Ectodermal cell (in vitro differentiated cells): ENCODE data around the gene RORB. TPM values are rescaled to one million over a fixed set of nuclear protein-coding genes. Genes with fewer than 3 reads are reported as not detected.

ENCODE experiments used
- H3K27ac ChIP-seq: 2 replicates; pipeline ENCODE4 v1.7.0; 2013; ENCODE audit warnings: mild to moderate bottlenecking, low read depth, low read length; ENCODE audit not compliant: insufficient read depth, poor library complexity, severe bottlenecking
- H3K27me3 ChIP-seq: 2 replicates; pipeline ENCODE4 v1.7.0; 2013; ENCODE audit warnings: mild to moderate bottlenecking, low read length; ENCODE audit not compliant: insufficient read depth, control insufficient read depth, poor library complexity, severe bottlenecking
- H3K36me3 ChIP-seq: one replicate; pipeline ENCODE4 v1.7.0; 2013; ENCODE audit warnings: low read length; ENCODE audit not compliant: control insufficient read depth, insufficient read depth
- H3K4me1 ChIP-seq: one replicate; pipeline ENCODE4 v1.7.0; 2013; ENCODE audit warnings: low read length; ENCODE audit not compliant: control insufficient read depth, insufficient read depth
- H3K4me3 ChIP-seq: 2 replicates; pipeline ENCODE4 v1.7.0; 2013; ENCODE audit warnings: low read depth, low read length, control low read depth; ENCODE audit not compliant: insufficient read depth
- H3K9me3 ChIP-seq: 2 replicates; pipeline ENCODE4 v1.7.0; 2013; ENCODE audit warnings: mild to moderate bottlenecking, low read length, moderate library complexity; ENCODE audit not compliant: control insufficient read depth
- WGBS, 2 experiments: methylation state at CpG; one replicate each; pipeline ENCODE4 v1.1.7; 2013; ENCODE audit warnings: missing lambda C conversion rate in 2 of 2; 5-methylcytosine and 5-hydroxymethylcytosine counted together
- polyA plus RNA-seq, 4 experiments: library from polyadenylated mRNA; stranded (reverse); fragments of 50-300 nt; gene quantifications; one replicate each; pipeline ENCODE4 v1.2.3, GENCODE V29; 2013

Gene RORB
- 1.3 TPM for polyA plus RNA-seq (2013, experiment 1 of 4)
- 1.3 TPM for polyA plus RNA-seq (2013, experiment 2 of 4)
- 1.2 TPM for polyA plus RNA-seq (2013, experiment 3 of 4)
- 1.1 TPM for polyA plus RNA-seq (2013, experiment 4 of 4)

DNA sequence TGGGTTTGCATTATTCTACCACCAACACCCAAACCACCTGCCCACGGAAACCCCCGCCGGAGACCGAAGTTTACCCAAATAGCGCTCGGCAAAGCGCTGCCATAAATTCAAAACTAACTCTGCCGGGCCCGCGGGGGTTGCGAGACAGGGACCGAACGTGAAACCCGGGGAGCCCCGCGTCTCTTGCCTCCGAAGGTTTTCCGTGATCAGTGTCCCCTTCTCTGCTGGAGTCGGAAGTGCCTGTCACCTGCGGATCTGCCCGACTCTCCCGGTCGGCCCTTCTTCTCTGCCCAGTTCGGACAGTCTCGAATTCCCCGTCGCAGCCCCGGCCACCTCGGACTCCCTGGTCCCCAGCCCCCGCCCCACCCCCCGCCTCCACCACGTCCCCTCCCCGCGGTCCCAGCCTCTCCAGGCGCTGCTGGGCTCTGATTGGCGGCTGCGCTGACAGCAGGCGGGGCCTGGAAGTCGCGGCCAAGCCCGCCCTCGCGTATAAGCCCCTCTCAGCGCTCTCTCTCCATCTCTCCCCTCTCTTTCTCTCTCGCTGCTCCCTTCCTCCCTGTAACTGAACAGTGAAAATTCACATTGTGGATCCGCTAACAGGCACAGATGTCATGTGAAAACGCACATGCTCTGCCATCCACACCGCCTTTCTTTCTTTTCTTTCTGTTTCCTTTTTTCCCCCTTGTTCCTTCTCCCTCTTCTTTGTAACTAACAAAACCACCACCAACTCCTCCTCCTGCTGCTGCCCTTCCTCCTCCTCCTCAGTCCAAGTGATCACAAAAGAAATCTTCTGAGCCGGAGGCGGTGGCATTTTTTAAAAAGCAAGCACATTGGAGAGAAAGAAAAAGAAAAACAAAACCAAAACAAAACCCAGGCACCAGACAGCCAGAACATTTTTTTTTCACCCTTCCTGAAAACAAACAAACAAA, at the start of gene RORB:
RORB (plus strand) TSS at position 517 of the 929 bp plus-strand sequence. CDS start 642 bp downstream, outside the sequence.
- WGBS, 2 experiments = 0% methylated on average over 48 to 49 of the region's 50 CpGs
- Histone ChIP-seq H3K4me1 (peaks cover 21% of the 10 kb centered on the region), H3K27ac (no peak within 1 kb of the TSS), H3K27me3 (peaks cover 64% of the 10 kb centered on the region), H3K4me3 (peak within 1 kb of the TSS; percentile 57), H3K36me3 (no peaks in the 10 kb centered on the region), H3K9me3 (no peaks in the 10 kb centered on the region)

DNA sequence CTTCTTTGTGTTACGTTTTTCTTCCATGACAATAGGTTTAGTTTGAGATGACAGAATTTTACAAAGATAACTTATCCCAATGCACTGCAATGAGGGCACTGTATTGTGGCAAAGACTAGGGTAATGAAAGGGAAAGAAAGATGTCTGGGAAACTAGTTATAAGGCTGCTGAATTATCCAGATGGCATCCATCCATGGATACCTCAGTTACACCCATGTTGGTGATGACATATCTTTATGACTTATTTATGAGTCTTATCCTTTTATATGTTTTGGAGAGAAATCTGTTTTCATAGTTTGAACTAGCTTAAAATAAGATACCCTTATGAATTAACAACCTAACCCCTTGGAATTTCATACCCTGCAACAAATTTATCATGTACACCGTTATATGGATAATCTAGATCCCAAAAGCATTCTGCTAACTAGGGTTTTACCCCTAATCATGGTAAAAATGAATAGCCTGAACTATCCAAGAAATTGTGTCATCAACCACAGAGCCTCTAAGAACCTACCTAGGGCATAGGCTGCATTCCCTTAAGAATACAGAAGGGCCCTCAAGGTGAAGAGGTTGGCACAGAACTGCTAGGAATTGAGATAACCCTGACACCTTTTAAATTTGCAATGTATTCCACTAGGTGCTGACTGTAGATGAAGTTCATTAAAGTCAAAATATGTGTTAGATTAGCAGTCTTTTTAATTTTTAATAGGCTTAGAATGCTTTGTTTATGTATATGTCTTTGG, 49.5 kb upstream of the RORB start:
- H3K27me3 ChIP-seq = no peaks in the 10 kb centered on the region
- H3K4me1 ChIP-seq = no peaks in the 10 kb centered on the region
- no peak overlapping the region for H3K4me3 ChIP-seq
- WGBS, 2 experiments = 65 to 78% methylated on average over 2 of the region's 2 CpGs
- H3K9me3 ChIP-seq = no peaks in the 10 kb centered on the region
- H3K36me3 ChIP-seq = no peaks in the 10 kb centered on the region
- H3K27ac ChIP-seq = no peak overlapping the region

GRCh38 chr9:74449060-74449459, 48.1 kb upstream of the RORB start:
- H3K36me3 ChIP-seq = no peaks in the 10 kb centered on the region
- no peak overlapping the region for H3K27ac ChIP-seq
- no peaks in the 10 kb centered on the region for H3K4me1 ChIP-seq
- no peaks in the 10 kb centered on the region for H3K27me3 ChIP-seq
- no peaks in the 10 kb centered on the region for H3K9me3 ChIP-seq
- WGBS, 2 experiments = 93 to 100% methylated on average over 2 of the region's 2 CpGs
- H3K4me3 ChIP-seq = no peak overlapping the region

DNA sequence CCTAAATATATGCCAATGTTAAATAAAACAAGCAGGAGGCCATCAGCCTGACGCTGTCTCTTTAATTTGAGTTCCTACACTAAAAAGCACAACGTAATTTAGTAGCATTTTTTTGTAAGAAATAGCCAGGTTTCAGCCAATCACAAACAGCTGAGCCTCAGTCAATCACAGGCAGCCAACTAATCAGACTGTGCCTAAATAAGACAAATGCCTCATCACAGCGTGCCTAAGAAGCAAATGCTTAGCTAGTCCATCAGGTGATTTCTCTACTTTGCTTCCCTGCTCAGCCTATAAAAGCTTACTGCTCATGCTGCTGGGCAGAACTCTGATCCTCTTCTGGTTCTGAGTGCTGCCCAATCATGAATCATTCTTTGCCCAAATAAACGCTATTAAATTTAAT, 38.3 kb upstream of the RORB start:
- 75 to 77% methylated on average over 4 of the region's 4 CpGs for WGBS, 2 experiments
- Histone ChIP-seq H3K4me3 (no peak overlapping the region), H3K4me1 (no peaks in the 10 kb centered on the region), H3K9me3 (no peaks in the 10 kb centered on the region), H3K36me3 (no peaks in the 10 kb centered on the region), H3K27me3 (no peaks in the 10 kb centered on the region), H3K27ac (no peak overlapping the region)

GRCh38 chr9:74463825-74464224, 33.3 kb upstream of the RORB start:
- Histone ChIP-seq H3K9me3 (no peaks in the 10 kb centered on the region), H3K27me3 (no peaks in the 10 kb centered on the region), H3K4me1 (no peaks in the 10 kb centered on the region), H3K27ac (no peak overlapping the region), H3K36me3 (no peaks in the 10 kb centered on the region), H3K4me3 (no peak overlapping the region)
- WGBS, 2 experiments = 100% methylated on average over 1 of the region's 1 CpG; no CpG with 5 or more reads in 1 of the 2 experiments

DNA sequence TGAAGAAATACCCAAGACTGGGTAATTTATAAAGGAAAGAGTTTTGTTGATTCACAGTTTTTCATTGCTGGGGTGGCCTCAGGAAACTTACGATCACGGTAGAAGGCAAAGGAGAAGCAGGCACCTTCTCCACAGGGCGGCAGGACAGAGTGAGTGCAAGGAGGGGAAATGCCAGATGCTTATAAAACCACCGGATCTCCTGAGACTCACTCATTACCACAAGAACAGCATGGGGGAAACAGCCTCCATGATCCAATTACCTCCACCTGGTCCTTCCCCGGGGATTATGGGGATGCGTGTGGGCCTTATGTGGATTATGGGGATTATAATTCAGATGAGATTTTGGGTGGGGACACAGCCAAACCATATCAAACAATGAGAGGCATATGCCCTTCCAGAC, 18.5 kb upstream of the RORB start:
- Histone ChIP-seq H3K36me3 (no peaks in the 10 kb centered on the region), H3K27me3 (no peaks in the 10 kb centered on the region), H3K4me3 (no peak overlapping the region), H3K4me1 (no peaks in the 10 kb centered on the region), H3K27ac (no peak overlapping the region), H3K9me3 (no peaks in the 10 kb centered on the region)
- WGBS, 2 experiments = 82 to 91% methylated on average over 4 to 6 of the region's 6 CpGs

- 96 to 100% methylated on average over 1 of the region's 1 CpG for WGBS, 2 experiments
- Histone ChIP-seq H3K27me3 (no peaks in the 10 kb centered on the region), H3K9me3 (no peaks in the 10 kb centered on the region)
Observed at GRCh38 chr9:74479711-74480110, 17.4 kb upstream of the RORB start.

DNA sequence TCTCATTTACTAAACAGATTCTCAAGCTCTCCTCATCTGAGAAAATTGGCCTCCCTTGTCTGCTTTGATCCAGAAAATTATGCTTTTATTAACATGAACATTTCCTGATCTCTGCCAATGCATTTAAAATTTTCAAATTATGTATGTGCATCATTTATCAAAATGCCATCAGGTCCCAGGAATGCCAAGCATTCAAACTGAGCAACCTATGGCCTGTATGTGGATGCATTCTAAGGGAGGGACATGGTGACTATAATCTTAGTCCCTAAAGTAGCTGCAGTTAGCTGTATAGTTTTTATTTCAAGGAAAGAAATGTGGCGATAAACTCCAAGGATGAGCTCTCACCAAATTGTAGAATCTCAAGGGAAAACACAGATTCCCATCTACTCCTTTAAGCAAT, 9.7 kb upstream of the RORB start:
- WGBS, 2 experiments = 60% methylated on average over 1 of the region's 1 CpG; no CpG with 5 or more reads in 1 of the 2 experiments
- Histone ChIP-seq H3K36me3 (no peaks in the 10 kb centered on the region), H3K4me1 (no peaks in the 10 kb centered on the region), H3K27ac (no peak overlapping the region), H3K9me3 (no peaks in the 10 kb centered on the region), H3K4me3 (no peak overlapping the region), H3K27me3 (no peaks in the 10 kb centered on the region)

More at GRCh38 chr9:74479711-74480110, 17.4 kb upstream of the RORB start:
- H3K4me3 ChIP-seq = no peak overlapping the region
- no peaks in the 10 kb centered on the region for H3K36me3 ChIP-seq
- no peak overlapping the region for H3K27ac ChIP-seq
- H3K4me1 ChIP-seq = no peaks in the 10 kb centered on the region

- Histone ChIP-seq H3K36me3 (no peaks in the 10 kb centered on the region), H3K27me3 (peaks cover 28% of the 10 kb centered on the region), H3K9me3 (no peaks in the 10 kb centered on the region), H3K27ac (no peak overlapping the region), H3K4me3 (no peak overlapping the region), H3K4me1 (peaks cover under 1% of the 10 kb centered on the region)
- WGBS, 2 experiments = 16 to 38% methylated on average over 2 of the region's 2 CpGs
Observed at GRCh38 chr9:74493512-74493911, 3.6 kb upstream of the RORB start.

DNA sequence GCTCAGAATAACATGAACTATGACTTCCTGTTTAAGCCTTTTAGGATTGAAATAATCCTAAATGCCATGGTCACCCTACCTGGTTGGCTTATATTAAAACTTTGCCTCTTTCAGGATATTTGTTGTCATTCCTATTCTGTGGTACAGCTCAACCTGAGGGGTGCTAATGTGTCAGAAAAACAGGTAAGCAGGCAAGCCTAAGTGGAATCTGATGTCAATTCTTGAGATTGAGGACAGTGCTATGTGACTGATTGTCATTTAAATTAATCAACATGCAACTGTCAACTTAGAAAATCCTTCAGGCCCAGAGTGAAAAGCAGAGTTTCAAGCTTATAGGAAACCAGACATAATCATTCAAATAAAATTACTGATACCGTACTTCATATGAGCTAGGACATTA, 2.6 kb upstream of the RORB start:
- Histone ChIP-seq H3K4me3 (no peak overlapping the region), H3K27me3 (peaks cover 38% of the 10 kb centered on the region), H3K36me3 (no peaks in the 10 kb centered on the region), H3K4me1 (peaks cover 10% of the 10 kb centered on the region), H3K27ac (no peak overlapping the region), H3K9me3 (no peaks in the 10 kb centered on the region)
- WGBS, 2 experiments = no CpG with 5 or more reads among the region's 1 CpG
